Lower lobe of right lung (tissue), 2 donors: ENCODE measurements around the gene KIF16B. TPM values are rescaled to one million over a fixed set of nuclear protein-coding genes. Genes with fewer than 3 reads are reported as not detected.

Experiments
- ATAC-seq, 2 donors: fragments of 200-7000 bp; cut with Tn5 transposase; one replicate each; pipeline ENCODE4 v1.9.1; 2020 to 2022; ENCODE audit warnings: mild to moderate bottlenecking in 2 of 2, moderate library complexity in 2 of 2
- DNase-seq: peaks from one replicate; pipeline ENCODE4 v3.0.0-alpha.2; 2020
- H3K27ac ChIP-seq: fragments of 200-600 bp; one replicate; pipeline ENCODE4 v1.8.0; 2022
- H3K27me3 ChIP-seq: fragments of 200-600 bp; one replicate; pipeline ENCODE4 v1.8.0; 2022; ENCODE audit warnings: low read depth
- H3K36me3 ChIP-seq: fragments of 200-600 bp; one replicate; pipeline ENCODE4 v1.8.0; 2022; ENCODE audit warnings: mild to moderate bottlenecking
- H3K4me1 ChIP-seq: fragments of 200-600 bp; one replicate; pipeline ENCODE4 v1.8.0; 2022
- H3K4me3 ChIP-seq: fragments of 200-600 bp; one replicate; pipeline ENCODE4 v1.8.0; 2022; ENCODE audit warnings: mild to moderate bottlenecking
- H3K9me3 ChIP-seq: fragments of 200-600 bp; one replicate; pipeline ENCODE4 v1.8.0; 2022
- intact Hi-C: fragments of 100-400 bp; cut with DNase I; formaldehyde crosslinking; loops from one replicate; pipeline ENCODE4 v1.11.0; 2022
- total RNA-seq: library from RNA; stranded (reverse); fragmentation: NEBNext Ultra II Directional; extraction: Animal tissue kit (Norgen Biotek cat#: 25700); gene quantifications from one replicate; pipeline ENCODE4 v1.2.1, GENCODE V29; 2021
- TF ChIP-seq, protein P1 (sequence below): fragments of 200-600 bp; IDR thresholded peaks from one replicate; pipeline ENCODE4 v1.8.0; 2022; ENCODE audit warnings: antibody characterized with exemption, mild to moderate bottlenecking
- donor health status: DM: no; HTN: yes; CAD: no; lungs with severe emphysema.

The KIF16B gene
- total RNA-seq, 1 donor from 2014 or later: 25.1 TPM

DNA sequence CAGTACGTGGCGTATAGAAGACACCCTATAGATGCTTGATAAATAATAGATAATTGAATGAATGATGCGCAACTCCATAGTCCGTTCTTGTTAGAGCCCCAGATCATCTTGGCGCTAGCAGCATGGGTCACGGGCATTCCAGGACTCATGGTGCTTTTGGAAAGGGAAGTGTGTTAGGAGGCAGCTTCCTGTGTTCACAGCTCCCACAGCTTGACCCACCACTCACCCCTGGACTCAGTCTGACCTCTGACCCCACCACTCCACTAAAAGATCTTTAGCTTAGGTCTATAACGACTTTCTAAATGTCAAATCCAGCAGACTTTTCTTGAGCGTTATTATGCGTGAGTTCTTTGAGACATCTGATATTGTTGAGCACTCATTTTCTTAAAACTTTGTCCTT, 35.8 kb upstream of the KIF16B start:
- no peak for DNase-seq
- ATAC-seq: no peak
- Histone ChIP-seq H3K36me3 (no peaks in the 10 kb centered on the region), H3K4me1 (no peaks in the 10 kb centered on the region), H3K4me3 (no peak overlapping the region), H3K27ac (no peak overlapping the region), H3K27me3 (no peaks in the 10 kb centered on the region), H3K9me3 (no peaks in the 10 kb centered on the region)
- TF ChIP-seq, protein P1, sequence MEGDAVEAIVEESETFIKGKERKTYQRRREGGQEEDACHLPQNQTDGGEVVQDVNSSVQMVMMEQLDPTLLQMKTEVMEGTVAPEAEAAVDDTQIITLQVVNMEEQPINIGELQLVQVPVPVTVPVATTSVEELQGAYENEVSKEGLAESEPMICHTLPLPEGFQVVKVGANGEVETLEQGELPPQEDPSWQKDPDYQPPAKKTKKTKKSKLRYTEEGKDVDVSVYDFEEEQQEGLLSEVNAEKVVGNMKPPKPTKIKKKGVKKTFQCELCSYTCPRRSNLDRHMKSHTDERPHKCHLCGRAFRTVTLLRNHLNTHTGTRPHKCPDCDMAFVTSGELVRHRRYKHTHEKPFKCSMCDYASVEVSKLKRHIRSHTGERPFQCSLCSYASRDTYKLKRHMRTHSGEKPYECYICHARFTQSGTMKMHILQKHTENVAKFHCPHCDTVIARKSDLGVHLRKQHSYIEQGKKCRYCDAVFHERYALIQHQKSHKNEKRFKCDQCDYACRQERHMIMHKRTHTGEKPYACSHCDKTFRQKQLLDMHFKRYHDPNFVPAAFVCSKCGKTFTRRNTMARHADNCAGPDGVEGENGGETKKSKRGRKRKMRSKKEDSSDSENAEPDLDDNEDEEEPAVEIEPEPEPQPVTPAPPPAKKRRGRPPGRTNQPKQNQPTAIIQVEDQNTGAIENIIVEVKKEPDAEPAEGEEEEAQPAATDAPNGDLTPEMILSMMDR: no peak
- intact Hi-C loops: no loop called here

DNA sequence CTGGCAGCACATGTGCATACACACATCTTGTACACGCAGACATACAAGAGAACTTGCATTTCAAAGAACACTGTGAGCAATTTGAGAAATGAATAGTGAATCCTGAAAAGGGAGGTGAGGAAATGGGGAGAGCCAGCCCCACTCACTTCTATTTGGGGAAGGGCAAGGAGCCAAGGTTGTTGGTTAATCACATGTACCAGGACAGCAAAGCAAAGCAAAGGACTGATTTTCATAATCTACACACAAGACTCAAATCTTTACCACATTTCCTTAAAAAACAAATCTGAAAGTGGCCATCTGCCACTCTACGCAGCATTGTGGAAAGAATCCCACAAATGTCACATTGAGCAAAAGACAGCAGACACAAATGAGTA, 35.0 kb upstream of the KIF16B start:
- H3K36me3 ChIP-seq: no peaks in the 10 kb centered on the region
- H3K27me3 ChIP-seq: no peaks in the 10 kb centered on the region
- intact Hi-C loops: no loop called here
- no peaks in the 10 kb centered on the region for H3K4me1 ChIP-seq
- no peak for DNase-seq
- no peak overlapping the region for H3K4me3 ChIP-seq
- ATAC-seq: no peak
- no peaks in the 10 kb centered on the region for H3K9me3 ChIP-seq
- H3K27ac ChIP-seq: no peak overlapping the region
- TF ChIP-seq, protein P1: no peak

DNA sequence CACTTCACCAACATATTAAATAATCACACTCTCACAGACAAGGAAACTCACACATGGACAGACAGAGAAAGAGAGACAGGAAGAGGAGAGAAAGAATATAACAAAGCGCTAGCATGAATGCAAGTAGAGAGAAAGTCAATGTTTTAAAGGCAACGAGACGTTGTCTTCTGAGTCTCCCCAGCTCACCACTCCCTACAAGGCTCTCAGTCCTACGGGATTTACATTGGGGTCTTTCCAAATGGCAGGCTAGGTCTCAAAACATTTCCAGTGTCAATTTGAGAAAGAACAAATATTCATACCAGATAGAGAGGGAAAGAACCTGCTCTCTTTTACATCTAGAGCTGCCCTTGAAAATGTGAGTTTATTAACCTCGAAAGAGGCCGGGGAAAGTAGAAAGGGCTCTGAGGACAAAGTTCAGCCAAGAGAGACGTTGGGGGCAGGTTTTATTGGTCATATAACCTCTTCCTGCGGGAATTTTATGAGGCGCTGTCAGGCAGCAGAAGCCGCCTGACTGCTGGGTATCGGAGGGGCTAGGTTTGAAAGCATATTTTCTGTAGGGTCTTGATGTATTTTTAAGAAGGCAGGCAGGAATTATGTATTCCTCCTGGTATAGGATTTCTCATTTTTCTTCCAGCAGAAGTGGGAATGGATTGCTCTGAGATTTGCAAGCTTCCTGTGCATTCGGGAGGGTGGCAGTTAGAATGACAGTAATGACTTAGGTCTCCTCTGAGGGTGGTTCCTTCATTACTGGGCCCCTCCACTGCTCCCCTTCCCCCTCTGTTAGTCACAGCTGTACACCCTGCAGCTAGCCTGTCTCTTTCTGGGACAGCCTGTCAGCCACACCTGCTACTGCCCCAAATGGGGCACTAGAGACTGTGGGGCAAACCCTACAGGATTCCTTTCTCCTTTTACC, 34.4 kb upstream of the KIF16B start:
- no peaks in the 10 kb centered on the region for H3K36me3 ChIP-seq
- no peaks in the 10 kb centered on the region for H3K27me3 ChIP-seq
- DNase-seq (no peak), ATAC-seq (no peak)
- H3K4me3 ChIP-seq: no peak overlapping the region
- H3K27ac ChIP-seq: no peak overlapping the region
- no peaks in the 10 kb centered on the region for H3K4me1 ChIP-seq
- TF ChIP-seq, protein P1: no peak
- H3K9me3 ChIP-seq: no peaks in the 10 kb centered on the region
- intact Hi-C loops: no loop called here

GRCh38 chr20:16606468-16607070, 33.3 kb upstream of the KIF16B start:
- DNase-seq: no peak
- no peaks in the 10 kb centered on the region for H3K36me3 ChIP-seq
- H3K27ac ChIP-seq: no peak overlapping the region
- H3K4me1 ChIP-seq: no peaks in the 10 kb centered on the region
- no peaks in the 10 kb centered on the region for H3K9me3 ChIP-seq
- TF ChIP-seq, protein P1: no peak
- no peaks in the 10 kb centered on the region for H3K27me3 ChIP-seq
- intact Hi-C loops: no loop called here
- no peak overlapping the region for H3K4me3 ChIP-seq
- ATAC-seq: no peak

GRCh38 chr20:16601047-16601446, 27.8 kb upstream of the KIF16B start:
- H3K4me1 ChIP-seq: no peaks in the 10 kb centered on the region
- TF ChIP-seq, protein P1: no peak
- H3K27ac ChIP-seq: no peak overlapping the region
- H3K9me3 ChIP-seq: no peaks in the 10 kb centered on the region
- no peaks in the 10 kb centered on the region for H3K27me3 ChIP-seq
- no peak for DNase-seq
- no peak for ATAC-seq
- no peaks in the 10 kb centered on the region for H3K36me3 ChIP-seq
- intact Hi-C loops: no loop called here
- no peak overlapping the region for H3K4me3 ChIP-seq
